DLD1 (cell line): Measurements from ENCODE around the gene APBA1.

Source experiments
- in situ Hi-C: cut with HindIII; loops from 2 replicates; pipeline ENCODE4 v1.10.0; 2017; ENCODE audit warnings: low sequenced_read_pairs

APBA1 gene

GRCh38 chr9:69542058-69542457, 130.1 kb downstream of the APBA1 start:
- in situ Hi-C loops, result no loop called here

GRCh38 chr9:69535911-69536310, 136.3 kb downstream of the APBA1 start:
- in situ Hi-C loops, result no loop called here

- in situ Hi-C loops, result no loop called here
These were observed 136.8 kb downstream of the APBA1 start for GRCh38 chr9:69535286-69535832.

- in situ Hi-C loops, result no loop called here
These were observed 139.8 kb downstream of the APBA1 start for GRCh38 chr9:69532396-69532795.

GRCh38 chr9:69527454-69527853, 144.7 kb downstream of the APBA1 start:
- in situ Hi-C loops, result no loop called here

- in situ Hi-C loops, result no loop called here
These were observed 145.5 kb downstream of the APBA1 start for GRCh38 chr9:69526699-69527098.

GRCh38 chr9:69519470-69520240, 152.5 kb downstream of the APBA1 start:
- in situ Hi-C loops, result no loop called here

- in situ Hi-C loops, result no loop called here
These were observed 155.5 kb downstream of the APBA1 start for GRCh38 chr9:69516353-69517322.

- in situ Hi-C loops, result no loop called here
These were observed 156.4 kb downstream of the APBA1 start for GRCh38 chr9:69515810-69516209.

GRCh38 chr9:69513141-69513820, 158.9 kb downstream of the APBA1 start:
- in situ Hi-C loops, result no loop called here

GRCh38 chr9:69504058-69504457, 168.1 kb downstream of the APBA1 start:
- in situ Hi-C loops, result no loop called here

GRCh38 chr9:69502671-69503301, 169.4 kb downstream of the APBA1 start:
- in situ Hi-C loops, result no loop called here

GRCh38 chr9:69500896-69501295, 171.3 kb downstream of the APBA1 start:
- in situ Hi-C loops, result no loop called here

GRCh38 chr9:69499959-69500358, 172.2 kb downstream of the APBA1 start:
- in situ Hi-C loops, result no loop called here

GRCh38 chr9:69499407-69499806, 172.8 kb downstream of the APBA1 start:
- in situ Hi-C loops, result no loop called here

- in situ Hi-C loops, result no loop called here
These were observed 173.7 kb downstream of the APBA1 start for GRCh38 chr9:69498470-69498869.

- in situ Hi-C loops, result no loop called here
These were observed 174.4 kb downstream of the APBA1 start for GRCh38 chr9:69497816-69498215.

GRCh38 chr9:69496846-69497450, 175.2 kb downstream of the APBA1 start:
- in situ Hi-C loops, result no loop called here

- in situ Hi-C loops, result no loop called here
These were observed 176.9 kb downstream of the APBA1 start for GRCh38 chr9:69495296-69495695.

- in situ Hi-C loops, result no loop called here
These were observed 177.4 kb downstream of the APBA1 start for GRCh38 chr9:69494763-69495162.
